Keratinocyte (primary cell): ENCODE data around the gene RAB11FIP4.
"Not testable (repeated sequence)": the region's sequence is repeated elsewhere in the genome, so short reads cannot be mapped to it uniquely, and the experiment has no call there.

Source experiments
- EZH2 ChIP-seq: IDR thresholded peaks from one replicate; pipeline ENCODE4 v1.6.1; 2012; ENCODE audit warnings: inconsistent platforms, mild to moderate bottlenecking, low read length, moderate library complexity
- TF ChIP-seq, protein P1 (sequence below), 3 experiments: IDR thresholded peaks in 1 of 3; conservative IDR thresholded peaks in 1 of 3; optimal IDR thresholded peaks in 1 of 3; 2 replicates in 2 of 3; 3 replicates in 1 of 3; pipeline versions ENCODE3 to v1.5.1; 2011; ENCODE audit warnings: low read length in 3 of 3, mild to moderate bottlenecking in 3 of 3, moderate library complexity in 2 of 3, control low read depth in 1 of 3, inconsistent platforms in 1 of 3; ENCODE audit not compliant: insufficient read depth in 2 of 3; ENCODE audit errors: extremely low read depth in 1 of 3

DNA sequence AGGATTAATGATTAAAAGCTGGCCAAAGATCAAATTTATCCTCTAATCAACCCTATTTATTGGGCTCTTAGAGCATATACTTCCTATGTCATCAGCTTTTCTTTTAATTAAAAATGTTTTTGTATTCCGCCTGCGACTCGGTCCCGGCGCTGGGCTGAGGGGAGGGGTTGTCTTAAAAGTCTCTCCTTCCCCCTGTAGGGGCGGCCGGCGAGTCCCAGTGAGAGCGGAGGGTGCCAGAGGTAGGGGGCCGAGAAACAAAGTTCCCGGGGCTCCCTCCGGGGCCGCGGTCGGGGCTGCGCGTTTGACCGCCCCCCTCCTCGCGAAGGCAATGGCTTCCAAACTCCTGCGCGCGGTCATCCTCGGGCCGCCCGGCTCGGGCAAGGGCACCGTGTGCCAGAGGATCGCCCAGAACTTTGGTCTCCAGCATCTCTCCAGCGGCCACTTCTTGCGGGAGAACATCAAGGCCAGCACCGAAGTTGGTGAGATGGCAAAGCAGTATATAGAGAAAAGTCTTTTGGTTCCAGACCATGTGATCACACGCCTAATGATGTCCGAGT is 46.2 kb upstream of the RAB11FIP4 start:
- TF ChIP-seq EZH2 = not testable (repeated sequence)
- TF ChIP-seq, protein P1, sequence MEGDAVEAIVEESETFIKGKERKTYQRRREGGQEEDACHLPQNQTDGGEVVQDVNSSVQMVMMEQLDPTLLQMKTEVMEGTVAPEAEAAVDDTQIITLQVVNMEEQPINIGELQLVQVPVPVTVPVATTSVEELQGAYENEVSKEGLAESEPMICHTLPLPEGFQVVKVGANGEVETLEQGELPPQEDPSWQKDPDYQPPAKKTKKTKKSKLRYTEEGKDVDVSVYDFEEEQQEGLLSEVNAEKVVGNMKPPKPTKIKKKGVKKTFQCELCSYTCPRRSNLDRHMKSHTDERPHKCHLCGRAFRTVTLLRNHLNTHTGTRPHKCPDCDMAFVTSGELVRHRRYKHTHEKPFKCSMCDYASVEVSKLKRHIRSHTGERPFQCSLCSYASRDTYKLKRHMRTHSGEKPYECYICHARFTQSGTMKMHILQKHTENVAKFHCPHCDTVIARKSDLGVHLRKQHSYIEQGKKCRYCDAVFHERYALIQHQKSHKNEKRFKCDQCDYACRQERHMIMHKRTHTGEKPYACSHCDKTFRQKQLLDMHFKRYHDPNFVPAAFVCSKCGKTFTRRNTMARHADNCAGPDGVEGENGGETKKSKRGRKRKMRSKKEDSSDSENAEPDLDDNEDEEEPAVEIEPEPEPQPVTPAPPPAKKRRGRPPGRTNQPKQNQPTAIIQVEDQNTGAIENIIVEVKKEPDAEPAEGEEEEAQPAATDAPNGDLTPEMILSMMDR (optimal IDR thresholded peaks at IDR 0.05 in 1 of 3, IDR thresholded peaks at IDR 0.05 in 1 of 3, conservative IDR thresholded peaks at IDR 0.05 in 1 of 3; ENCODE audit: extremely low read depth in 1 of 3, insufficient read depth in 2 of 3, low read length in 3 of 3) = not testable (repeated sequence)
